IPS-NIHi7 (cell line): ENCODE results near the gene OPCML.

ENCODE experiments used
- DNase-seq: peaks from one replicate; pipeline ENCODE4 v3.0.0; 2012; ENCODE audit warnings: mixed read lengths; ENCODE audit errors: extremely low spot score

The OPCML gene

GRCh38 chr11:133038850-133039249 is 493.5 kb downstream of the OPCML start:
- DNase-seq: no peak

DNA sequence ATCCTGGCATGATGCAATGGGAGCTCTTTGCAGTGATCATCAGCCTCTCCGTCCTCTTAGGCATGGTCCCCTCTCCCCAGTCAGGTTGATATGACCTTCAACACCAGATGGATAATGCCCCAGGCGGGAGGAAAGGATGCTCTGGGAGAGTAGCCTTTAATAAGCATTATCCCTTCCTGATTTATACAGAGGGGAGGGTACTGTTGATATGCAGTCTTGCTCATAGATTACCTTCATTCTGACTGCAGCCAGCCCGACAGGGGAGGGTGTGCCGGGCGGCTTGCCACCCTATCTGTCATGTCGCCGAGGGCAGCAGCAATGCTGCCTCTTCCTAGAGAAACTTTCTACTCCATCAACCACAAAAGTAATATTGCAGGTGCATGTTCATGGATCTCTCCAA is 497.4 kb downstream of the OPCML start:
- no peak for DNase-seq

DNA sequence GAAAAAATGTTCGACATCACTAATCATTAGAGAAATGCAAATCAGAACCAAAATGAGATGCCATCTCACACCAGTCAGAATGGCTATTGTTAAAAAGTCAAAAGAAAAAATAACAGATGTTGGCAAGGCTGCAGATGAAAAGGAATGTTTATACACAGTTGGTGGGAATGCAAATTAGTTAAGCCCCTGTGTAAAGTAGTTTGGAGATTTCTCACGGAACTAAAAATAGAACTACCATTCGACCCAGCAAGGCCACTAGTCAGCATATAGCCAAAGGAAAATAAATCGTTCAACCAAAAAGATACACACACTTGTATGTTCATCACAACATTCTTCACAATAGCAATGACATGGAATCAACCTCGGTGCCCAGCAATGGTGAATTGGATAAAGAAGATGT is 503.2 kb downstream of the OPCML start:
- no peak for DNase-seq

- DNase-seq: no peak
These were observed 505.3 kb downstream of the OPCML start for GRCh38 chr11:133026952-133027351.

DNA sequence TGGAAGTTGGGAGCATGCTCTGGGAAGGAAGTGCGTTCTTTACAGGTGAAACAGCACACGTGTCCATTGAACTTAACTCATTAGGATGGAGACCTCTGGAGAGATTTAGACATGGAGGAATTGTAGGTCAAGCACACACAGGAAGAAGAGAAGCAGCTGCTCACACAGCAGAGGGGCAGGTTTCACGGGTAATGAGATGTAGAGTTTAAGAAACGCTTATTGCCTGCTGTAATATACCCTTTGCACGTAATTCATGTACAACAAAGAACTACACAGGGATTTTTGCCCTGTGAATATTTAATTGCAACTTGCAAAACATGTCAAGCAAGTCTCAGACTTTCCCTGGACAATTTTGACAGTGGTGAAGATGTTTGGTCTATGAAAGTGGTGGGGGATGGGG is 508.0 kb downstream of the OPCML start:
- DNase-seq: no peak

- no peak for DNase-seq
These were observed 509.1 kb downstream of the OPCML start for GRCh38 chr11:133023232-133023631.

GRCh38 chr11:133021553-133021952 is 510.7 kb downstream of the OPCML start:
- no peak for DNase-seq

GRCh38 chr11:133020372-133020714 is 512.0 kb downstream of the OPCML start:
- no peak for DNase-seq

GRCh38 chr11:133019545-133020371 is 512.5 kb downstream of the OPCML start:
- DNase-seq: no peak

GRCh38 chr11:133015457-133015856 is 516.8 kb downstream of the OPCML start:
- DNase-seq: no peak

DNA sequence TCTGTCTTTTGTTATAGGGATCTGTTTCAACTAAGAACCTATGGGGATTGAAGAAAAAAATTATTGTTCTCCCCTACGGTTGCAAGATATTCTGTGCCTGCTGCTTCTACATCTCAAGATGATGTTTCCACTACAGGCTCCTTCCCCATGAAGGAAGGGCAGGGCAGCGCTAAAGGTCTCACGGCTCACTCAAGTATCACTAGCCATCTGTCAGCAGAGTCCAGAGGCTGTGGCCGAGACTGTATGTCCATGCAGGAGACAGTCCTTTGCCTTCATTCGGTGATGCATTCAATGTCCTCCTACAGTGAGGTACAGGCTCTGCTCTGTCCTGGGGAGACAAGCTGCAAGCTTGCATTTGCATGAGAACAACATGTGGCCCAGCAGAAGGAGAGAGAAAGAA is 518.0 kb downstream of the OPCML start:
- DNase-seq: no peak

DNA sequence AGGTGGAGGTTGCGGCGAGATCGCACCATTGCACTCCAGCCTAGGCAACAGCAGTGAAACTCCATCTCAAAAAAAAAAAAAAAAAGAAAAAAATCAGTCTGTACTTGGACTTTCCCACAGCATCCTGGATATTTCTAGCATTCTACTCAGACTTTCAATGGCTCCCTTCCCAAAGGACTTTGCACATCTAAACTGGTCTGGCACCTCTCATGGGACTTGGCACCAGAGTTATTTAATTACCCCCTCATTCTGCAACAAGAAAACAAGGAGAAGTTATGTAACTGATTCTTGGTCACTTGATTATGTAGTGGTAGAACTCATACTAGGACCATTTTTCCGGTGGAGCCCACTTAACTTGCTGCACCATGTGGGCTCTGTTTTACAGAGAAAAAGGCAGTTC is 519.5 kb downstream of the OPCML start:
- no peak for DNase-seq

DNA sequence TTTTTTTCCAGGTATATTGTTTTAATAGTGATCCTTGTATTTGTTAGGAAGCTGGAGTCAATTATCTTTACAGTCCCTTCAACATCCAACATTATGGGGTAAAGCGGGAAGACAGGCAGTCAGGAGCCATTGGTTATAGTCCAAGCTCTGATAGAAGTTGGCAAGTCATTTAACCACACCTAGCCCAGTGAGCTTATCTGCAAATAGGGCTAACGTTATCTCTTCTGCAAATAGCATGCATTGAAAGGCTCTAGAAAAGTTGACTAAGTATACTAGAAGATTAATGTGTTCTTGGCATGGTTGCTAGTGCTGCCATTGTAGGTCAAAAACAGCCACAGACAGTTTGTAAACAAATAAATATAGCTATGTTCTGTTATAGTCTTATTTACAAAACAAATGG is 520.7 kb downstream of the OPCML start:
- no peak for DNase-seq

DNA sequence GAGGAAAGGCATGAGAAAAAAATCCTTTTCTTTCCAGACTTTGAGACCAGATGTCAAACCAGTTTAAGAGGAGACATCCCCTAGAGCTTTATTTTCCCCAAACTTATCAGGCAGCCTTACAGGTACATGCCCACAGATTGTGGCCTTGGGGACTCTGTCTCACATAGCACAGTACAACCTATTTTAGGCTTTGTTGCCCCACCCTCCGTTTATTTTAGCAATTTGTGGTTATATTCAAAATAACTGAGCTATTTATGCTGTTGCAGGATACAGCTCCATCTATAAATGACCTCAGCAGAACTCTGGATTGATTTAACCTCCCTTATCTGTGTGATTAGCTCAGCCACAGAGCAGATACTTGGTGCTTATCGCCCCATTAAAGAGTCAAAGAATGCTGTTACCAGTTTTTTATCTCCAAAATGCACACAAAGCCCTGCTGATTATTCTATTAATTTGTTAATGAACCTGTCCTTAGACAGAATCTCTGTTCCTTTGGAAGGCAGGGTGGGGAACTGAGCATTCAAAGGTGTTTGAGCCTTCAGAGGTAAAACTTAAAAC is 525.2 kb downstream of the OPCML start:
- DNase-seq: no peak

GRCh38 chr11:133004369-133004768 is 527.9 kb downstream of the OPCML start:
- no peak for DNase-seq

GRCh38 chr11:132999516-132999915 is 532.8 kb downstream of the OPCML start:
- peak; percentile 16 for DNase-seq

GRCh38 chr11:132999031-132999430 is 533.3 kb downstream of the OPCML start:
- DNase-seq: no peak

DNA sequence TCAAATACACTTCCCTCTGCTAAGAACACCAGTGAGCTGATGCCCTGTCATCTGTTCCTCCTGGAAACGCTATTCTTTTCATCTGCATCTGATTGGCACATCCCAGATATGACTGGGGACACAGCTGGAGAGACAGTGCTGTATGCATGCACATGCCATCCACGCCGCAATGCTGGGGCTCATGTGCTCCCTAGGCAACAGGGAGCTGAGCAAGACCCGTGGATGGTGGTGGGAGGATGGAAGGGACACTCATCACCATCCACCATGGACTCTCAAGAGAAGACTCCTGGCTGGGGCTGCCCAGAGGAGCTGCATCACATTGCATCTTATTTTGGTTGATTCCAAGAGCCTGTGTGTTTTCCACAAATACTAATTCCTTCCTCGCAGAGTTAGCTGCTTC is 534.9 kb downstream of the OPCML start:
- DNase-seq: no peak

GRCh38 chr11:132994966-132995365 is 537.3 kb downstream of the OPCML start:
- DNase-seq: no peak

DNA sequence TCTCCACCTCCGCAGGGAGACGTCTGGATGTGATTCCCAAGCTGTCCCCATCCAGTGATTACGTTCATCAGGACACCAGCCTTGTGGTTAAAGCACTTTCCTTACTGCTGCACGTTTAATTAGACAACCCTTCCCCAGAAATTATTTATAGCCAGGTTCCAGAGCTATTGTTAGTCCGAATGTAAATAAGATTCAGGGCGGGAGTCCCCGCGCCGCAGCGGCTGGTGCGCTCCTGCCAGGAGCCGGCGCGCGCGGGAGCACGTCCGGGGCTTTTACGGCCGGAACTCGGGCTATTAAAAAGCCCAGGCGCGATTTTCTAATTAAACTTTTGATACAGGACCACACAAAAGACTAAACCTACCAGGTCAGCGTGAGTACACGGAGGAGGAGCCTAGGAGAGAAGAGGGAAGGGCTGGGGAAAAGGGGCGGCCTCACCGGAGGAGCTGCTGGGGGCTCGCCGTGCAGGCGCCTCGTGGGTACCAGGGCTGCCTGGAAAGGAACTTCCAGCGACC is 538.3 kb downstream of the OPCML start:
- DNase-seq: no peak

- DNase-seq: no peak
These were observed 539.3 kb downstream of the OPCML start for GRCh38 chr11:132992838-132993631.

- no peak for DNase-seq
These were observed 543.9 kb downstream of the OPCML start for GRCh38 chr11:132988411-132988810.

- no peak for DNase-seq
These were observed 544.4 kb downstream of the OPCML start for GRCh38 chr11:132987936-132988335.
